Activated T-helper 9 cell treated with anti-CD3 and anti-CD28 coated beads, Interleukin-2, amount 50 U/mL, for 16 hours (primary cell): ENCODE measurements around the gene AP1AR.
"Not testable (repeated sequence)": the region's sequence is repeated elsewhere in the genome, so short reads cannot be mapped to it uniquely, and the experiment has no call there.

Source experiments
- DNase-seq: peaks from one replicate; pipeline ENCODE4 v3.0.0-alpha.2; 2020; ENCODE audit warnings: low read depth

AP1AR gene, protein sequence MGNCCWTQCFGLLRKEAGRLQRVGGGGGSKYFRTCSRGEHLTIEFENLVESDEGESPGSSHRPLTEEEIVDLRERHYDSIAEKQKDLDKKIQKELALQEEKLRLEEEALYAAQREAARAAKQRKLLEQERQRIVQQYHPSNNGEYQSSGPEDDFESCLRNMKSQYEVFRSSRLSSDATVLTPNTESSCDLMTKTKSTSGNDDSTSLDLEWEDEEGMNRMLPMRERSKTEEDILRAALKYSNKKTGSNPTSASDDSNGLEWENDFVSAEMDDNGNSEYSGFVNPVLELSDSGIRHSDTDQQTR

DNA sequence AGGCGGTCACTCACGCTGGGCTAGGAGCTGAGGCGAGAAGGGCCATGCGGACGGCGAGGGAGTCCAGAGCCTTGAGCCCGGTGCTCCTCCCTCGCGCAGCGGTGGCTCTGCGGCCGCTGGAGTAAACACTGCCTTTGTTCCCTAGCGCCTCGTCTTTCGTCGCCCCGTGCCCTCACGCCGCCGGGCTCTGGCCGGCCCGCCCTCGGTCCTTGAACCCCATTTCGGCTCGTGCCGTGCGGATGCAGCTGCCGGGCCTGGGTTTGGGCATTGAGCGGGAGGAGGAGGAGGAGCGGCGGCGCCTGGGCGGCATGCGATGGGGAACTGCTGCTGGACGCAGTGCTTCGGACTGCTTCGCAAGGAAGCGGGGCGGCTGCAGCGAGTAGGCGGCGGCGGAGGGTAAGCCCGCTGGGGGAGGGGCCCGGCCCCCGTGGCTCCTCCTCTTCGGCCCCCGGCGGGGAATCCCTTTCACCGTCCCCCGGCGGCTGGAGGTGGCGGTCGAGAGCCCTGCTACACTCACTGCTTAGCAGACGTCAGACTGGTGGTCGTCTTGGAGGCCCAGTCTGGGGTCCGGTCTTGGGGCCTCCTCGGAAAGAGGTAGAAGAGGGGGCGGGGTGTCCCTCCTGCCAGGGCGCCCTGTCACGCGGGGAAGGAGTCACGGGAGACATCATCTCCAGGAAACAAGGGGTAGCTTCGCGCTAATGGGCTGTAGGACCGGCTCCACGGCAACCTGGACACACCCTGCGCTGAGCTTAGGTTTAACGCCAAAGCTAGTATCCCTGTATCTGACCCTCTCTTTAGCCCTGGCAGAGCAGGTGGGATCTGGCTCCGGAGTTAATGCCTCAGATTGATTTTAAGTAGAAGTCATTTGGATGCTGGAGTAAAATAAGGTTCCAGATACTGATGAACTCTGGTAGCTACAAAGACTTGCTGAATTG is at the start of gene AP1AR:
Gene AP1AR, plus strand, starts transcription at position 9 of the 935 bp plus-strand sequence. Its CDS starts 305 bp downstream, at position 314.
- DNase-seq: peak; percentile 74

DNA sequence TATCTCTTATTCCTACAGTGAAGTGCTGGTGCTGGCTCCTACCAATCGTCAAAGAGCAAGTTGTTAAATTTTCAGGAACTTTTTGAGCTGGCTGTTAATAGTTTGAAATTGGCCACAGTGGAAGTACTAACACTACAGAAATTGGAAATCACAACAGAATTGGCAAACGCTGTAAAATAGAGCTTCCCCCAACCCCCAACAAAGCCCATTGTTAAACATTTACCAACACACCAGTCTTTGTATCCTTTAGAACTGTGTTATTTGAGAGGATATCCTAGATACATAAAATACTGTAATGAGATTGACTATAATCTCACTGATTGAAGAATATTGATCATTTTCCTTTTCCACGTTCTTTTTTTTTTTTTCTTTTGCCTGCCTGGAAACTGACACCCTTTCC is 49.0 kb upstream of the AP1AR start:
- DNase-seq: no peak

DNA sequence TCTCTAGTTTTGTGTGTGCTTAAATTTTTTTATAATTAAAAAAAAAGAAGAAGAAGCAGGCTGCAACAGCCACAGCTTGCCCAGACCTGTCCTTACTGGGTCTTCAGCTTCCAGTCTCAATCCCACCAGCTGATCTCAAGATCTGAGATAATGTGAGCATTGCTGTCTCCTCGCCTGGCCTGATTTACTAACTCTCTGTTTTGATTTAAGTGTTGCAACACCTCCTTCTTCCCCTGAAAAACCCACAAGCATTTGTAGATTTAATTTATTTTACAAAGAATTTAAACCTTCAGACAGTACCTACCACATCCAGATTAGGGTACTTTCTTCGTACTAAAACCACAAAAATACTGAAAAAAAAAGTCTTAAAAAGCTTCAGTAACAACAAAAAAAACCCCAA is 48.3 kb upstream of the AP1AR start:
- no peak for DNase-seq

DNA sequence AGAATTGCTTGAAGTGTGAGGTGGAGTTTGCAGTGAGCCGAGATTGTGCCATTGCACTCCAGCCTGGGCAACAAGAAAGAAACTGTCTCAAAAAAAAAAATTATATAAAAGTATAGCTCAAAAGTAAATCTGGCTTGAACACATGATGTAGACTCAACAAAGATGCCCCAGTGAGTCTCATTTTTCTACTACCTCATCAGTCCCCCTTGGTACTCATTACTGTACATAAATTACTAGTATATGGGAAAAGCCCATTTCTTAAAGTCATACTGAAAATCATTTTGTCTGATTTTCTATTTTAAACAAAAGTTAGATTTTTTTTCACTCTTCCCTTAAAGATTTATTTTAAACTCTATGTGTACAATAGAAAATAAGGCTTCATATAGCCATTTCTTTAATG is 47.1 kb upstream of the AP1AR start:
- no peak for DNase-seq

DNA sequence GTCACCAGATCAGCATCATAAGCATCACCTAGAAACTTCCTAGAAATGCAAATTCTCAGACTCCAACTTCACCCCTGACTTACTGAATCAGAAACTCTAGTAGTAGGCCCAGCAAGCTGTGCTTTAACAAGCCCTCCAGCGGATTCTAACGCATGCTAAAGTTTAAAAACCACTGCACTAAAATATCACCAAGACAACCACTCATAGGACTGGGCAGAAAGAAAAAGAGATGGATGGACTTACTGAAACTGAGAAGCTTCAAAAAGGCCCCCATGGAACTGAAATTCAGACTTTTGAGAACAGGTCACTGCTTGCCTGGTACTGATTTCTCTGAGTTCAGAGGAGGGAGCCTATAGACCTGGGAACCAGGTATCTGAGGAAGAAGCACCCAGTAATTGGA is 46.3 kb upstream of the AP1AR start:
- DNase-seq: no peak

DNA sequence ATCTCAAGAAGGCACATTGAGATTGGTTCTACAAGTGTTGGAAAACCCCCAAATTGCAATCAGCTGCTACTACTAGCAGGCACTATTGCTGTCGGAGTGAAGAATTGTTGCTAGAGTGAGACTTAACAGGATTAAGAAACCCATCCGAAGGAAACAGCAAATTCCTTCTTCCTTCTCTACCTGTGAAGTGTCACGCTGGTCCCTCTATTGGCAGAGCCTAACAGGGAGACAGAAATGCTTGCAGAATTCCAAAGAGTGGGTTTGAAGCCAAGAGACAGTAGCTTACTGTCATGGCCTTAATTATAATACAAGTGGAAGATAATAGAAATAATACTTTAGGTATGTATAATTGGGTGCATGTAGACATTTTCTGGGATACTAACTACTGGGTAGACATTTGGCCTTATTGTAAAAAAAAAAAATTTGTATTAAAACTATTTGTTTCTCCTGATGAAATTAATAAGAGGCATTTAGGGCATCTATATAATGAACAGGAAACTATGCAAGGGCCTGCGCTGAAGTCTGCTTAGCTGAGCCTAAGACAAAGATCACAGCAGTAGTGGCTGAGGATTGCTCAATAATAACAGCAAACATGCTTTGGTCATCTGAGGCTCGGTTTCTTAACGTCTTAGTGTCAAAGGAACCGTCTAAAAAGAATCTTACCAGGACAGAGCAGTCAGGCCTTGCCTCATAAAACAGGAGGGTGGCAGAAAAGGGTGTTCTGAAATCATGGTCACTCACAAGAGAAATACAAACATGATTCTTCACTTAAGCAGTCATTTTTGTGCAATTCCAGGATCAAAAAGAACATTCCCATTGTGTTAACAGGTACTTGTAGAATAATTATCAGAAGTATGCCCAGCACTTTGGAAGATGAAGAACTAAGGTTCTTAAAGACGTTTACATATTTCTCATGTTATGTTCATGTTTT is 45.6 kb upstream of the AP1AR start:
- DNase-seq: no peak

DNA sequence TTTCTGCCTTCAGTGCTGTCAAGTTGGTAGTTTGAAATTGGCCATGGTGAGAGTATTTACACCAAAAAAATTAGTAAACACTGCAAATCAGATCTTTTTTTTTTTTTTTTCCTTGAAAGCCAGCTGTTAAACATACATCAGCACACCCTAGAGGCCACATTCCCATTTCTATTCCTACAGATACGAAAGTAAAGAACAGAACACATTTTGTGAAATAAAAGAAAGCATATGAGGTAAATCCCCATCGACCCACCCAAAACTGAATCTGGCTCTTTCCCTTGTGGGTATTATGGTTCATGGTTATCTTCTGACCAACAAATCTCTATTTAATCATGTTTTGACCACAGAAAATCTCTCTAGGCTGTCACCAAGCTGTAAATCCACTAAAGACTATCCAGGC is 41.8 kb upstream of the AP1AR start:
- no peak for DNase-seq

DNA sequence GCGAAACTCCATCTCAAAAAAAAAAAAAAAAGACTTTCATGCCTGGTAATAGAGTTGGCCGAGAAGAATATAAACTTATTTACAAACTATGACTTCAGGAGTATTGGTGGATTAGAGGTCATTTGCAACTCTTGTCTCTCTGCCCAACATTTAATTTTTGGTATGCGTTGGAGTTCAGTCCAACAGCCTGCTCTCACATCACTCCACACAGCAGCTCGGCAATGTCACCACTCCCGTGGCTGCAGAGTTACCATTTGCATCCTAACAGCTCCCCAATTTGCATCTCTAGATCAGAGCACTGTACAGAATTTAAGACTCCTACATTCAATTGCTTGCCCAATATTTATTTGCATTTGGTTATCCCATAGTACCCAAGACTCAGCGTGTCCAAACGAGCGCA is 40.9 kb upstream of the AP1AR start:
- DNase-seq: no peak

DNA sequence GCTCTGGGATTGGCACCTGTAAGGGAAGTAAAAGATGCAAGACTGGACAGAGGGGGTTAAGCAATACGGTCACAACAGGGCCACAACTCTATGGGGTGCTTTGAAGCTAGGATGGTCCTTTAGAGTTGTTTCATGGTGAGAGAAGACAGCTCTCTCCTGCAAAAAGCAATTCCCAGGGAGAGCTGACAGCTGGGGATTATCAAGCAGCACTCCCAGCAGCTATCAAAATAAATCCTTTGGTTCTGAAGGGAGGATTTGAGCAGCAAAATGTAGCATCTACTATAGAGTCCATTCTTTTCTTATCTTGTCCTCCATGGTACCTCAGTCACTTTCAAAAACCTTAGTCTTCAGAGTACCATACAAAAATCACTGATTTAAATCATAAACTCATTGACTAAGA is 35.1 kb upstream of the AP1AR start:
- DNase-seq: no peak

DNA sequence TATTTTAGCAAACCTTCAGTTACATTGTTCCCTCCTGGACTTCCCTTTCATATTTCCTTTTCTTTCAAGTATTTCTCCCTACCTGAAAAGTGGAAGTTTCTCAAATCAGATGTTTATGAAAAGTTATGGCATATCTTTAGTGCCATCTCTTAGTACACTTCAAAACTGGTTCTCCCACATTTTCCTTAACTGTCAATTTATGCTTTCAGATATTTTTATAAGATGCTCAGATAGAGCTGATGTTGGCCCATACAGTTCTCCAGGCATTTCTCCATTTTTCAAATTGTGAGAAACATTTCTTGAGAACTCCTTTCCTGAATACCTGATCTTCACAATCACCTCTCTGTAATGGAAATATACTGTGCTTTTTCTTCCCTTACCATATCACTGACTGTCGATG is 32.5 kb upstream of the AP1AR start:
- DNase-seq: no peak

DNA sequence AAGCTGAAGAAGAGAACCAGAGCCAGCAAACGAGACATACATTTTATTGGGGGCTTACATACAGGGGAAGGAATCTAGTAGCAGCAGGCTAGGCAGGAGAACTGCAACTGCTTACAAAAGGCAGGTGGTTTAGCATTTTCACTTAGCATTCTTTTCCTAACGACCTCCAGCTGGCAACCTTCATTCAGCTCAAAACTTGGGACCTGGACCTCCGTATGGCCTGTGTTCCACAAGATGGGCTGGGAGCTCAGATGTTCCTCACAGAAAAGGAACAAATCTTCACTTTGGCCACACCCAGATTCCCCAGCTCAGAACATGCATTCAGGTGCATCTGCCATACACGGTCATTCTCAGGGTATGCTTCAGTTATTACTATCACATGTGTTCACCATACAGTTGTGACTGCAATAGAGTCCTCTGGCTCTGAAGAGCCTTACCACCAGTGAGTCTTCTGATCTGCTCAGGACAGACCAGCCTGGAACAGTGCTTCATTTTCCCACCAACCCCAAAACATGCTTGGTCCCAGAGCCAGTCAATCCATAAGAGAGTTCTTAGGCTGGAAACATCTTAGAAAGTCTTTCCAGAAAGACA is 29.6 kb upstream of the AP1AR start:
- DNase-seq: no peak

DNA sequence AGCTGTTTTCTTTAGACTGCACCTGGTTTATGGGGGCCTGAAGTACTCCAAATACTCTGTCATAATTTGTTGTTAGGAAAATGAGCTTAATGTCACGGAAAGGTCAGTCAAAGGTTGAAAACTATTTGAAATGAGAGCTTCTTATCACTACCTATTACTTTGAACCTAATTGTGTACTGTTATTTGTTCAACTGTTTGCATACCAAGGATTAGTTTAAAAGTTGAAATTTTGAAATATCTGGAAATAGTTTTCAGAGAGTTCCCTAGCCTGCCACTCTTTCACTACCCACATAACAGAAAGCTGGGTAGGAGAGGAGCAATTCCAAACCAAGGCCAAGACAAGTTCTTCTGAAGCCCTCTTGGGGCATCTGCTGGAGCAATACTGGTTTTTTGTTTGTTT is 28.0 kb upstream of the AP1AR start:
- no peak for DNase-seq

DNA sequence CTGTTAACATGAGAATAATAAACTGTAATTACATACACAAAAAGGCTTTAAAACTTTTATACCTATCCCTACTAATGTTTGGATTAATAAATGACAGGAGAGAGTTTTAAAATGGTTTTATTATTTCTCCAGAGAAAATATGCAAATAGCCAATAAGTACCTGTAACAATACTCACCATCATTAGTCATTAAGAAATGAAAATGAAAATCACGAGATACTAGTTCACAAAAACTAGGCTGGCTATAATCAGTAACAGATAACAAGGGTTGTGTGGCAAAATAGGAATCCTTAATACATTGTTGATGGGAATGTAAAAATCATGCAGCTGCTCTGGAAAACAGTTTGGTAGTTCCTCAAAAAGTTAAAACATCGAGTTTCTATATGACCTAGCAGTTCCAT is 25.2 kb upstream of the AP1AR start:
- no peak for DNase-seq

DNA sequence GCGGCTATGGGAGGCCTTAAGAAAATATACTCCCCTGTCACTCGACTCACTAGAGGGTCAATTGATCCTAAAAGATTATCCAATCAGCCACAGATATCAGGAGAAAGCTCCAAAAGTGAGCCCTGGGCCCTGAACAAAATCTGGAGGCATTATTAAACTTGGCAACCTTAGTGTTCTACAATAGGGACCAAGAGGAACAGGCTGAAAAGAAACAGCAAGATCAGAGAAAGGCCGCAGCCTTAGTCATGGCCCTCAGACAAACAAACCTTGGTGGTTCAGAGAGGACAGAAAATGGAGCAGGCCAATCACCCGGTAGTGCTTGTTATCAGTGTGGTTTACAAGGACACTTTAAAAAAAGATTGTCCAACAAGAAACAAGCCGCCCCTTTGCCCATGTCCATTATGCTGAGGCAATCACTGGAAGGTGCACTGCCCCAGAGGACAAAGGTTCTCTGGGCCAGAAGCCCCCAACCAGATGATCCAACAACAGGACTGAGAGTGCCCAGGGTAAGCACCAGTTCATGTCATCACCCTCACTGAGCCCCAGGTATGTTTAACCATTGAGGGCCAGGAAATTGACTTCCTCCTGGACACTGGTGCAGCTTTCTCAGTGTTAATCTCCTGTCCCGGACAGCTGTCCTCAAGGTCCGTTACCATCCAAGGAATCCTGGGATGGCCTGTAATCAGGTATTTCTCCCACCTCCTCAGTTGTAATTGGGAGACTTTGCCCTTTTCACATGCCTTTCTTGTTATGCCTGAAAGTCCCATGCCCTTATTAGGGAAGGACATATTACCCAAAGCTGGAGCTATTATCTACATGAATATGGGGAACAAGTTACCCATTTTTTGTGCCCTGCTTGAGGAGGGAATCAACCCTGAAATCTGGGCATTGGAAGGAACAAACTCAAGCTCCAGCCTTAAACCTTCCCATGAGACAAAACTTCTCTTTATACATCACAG is 23.2 kb upstream of the AP1AR start:
- not testable (repeated sequence) for DNase-seq

DNA sequence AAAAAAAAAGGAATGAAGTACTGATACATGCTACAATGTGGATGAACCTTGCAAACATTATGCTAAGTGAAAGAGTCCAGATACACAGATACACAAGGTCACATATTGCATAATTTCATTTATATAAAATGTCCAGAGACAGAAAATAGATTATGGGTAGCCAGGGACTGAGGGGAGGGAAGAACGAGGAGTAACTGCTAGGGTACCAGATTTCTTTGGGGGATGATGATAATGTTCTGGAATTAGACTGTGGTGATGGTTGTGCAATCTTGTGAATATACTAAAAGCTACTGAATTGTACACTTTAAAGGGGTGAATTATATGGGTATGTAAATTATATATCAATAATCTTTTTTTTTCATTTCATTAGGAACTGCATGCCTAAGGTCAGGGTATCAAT is 20.8 kb upstream of the AP1AR start:
- DNase-seq: no peak

DNA sequence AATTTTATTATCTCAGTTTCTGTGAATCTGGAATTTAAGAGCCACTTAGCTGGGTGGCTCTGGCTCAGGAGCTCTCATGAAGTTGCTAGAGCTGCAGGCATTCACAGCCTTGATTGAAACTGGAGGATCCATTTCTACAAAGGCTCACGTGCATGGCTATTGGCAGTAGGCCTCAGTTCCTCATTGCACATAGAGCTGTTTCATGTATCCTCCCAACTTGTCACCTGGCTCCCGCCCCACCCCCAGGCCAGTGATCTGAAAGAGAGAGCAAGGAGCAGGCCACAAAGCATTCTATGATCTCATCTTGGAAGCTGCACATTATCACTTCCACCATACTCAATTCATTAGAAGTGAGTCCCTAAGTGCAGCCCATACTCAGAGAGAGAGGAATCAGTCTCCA is 18.5 kb upstream of the AP1AR start:
- no peak for DNase-seq

DNA sequence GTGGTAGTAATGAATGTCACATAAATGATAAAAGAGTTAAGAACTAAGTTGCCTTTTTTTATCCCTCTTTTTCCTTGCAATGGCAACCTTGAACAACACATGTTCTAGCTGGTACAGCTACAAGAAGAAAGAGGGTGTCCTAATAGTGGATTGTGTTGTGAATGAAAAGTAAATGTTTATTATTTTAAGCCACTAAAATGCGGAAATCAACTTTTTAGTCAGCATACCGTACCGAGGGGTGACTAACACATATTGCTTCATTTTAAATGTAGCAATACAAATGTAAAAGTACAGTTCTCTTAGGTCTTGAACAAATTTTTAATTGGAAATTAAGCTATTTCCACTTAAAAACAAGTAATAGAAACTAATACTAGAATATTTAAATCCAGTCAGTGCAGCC is 17.7 kb upstream of the AP1AR start:
- no peak for DNase-seq

DNA sequence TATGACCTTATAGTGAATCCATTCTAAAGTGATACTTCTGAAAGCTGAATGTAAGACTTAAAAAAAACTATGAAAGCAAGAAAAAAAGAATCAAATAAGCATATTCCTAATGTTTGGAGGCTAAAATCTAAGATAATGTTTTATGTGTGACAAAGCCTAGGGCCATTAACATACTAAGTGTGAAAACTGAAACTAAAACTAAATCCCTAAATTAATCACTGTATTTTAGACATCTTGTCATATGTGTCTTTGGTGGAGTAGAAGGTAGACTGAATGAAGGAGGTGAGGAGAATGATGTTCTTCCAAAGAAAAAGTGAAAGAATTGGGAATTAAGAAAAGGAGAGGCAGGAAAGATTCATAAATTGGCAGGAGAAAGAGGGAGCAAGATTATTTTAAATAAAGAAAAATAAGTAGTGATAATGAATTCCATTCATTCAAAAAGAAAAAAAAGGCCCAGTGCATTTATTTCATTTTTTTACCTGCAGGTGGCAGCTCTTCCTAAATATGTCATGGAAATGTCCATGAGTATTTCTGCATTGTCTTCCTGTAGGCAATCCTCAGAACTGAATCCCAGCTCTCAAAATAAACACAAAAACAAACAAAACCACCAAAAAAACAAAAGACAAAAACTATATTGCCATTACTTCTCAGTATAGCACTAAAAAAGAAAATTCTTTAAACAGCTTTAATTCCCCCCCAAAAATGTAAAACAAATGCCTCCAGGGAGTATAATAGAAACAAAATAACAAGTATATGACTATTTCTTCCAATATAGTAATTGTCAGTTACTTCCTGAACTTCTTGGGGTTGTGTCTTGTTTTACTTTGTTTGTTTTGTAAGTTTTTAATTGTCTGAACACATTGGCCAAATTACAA is 17.0 kb upstream of the AP1AR start:
- DNase-seq: no peak

DNA sequence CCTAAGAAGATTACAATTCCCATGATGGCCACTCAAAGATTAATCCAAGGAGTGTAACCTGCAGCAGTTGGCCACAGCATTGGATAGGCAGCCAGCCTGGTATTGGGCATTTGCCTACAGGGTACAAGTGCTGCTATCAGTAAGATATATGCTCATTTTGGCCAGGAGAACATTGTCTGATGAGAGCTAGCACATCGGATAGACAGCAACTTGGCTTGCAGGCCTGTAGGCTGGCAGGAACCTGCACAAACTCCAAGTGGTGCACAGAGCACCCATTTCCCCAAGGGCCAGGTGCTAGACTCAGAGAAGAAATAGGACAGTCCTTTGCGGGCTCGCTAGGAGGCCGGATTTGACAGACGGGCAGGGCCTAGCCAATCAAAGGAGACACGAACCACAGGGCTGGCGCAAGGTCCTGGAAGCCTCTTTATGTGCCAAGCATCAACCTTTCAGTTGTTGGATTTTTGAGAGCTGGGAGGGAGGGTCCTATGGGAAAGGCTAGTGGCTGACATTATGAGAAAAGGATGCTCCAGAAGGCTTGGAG is 11.7 kb upstream of the AP1AR start:
- no peak for DNase-seq
